IPS-NIHi7 (cell line): ENCODE results near the gene JAG2.
A peak's percentile ranks its signal among the peaks of the same experiment; 100 is the strongest.

Experiments
- DNase-seq: peaks from one replicate; pipeline ENCODE4 v3.0.0; 2012; ENCODE audit warnings: mixed read lengths; ENCODE audit errors: extremely low spot score

JAG2 gene

GRCh38 chr14:105203701-105204100 lies 35.1 kb upstream of the JAG2 start:
- DNase-seq, result no peak

GRCh38 chr14:105203057-105203531 lies 34.5 kb upstream of the JAG2 start:
- DNase-seq, result peak; percentile 90

- DNase-seq, result no peak
These were observed 33.4 kb upstream of the JAG2 start for GRCh38 chr14:105201925-105202513.

GRCh38 chr14:105201156-105201924 lies 32.8 kb upstream of the JAG2 start:
- peak; percentile 65 for DNase-seq

- no peak for DNase-seq
These were observed 32.1 kb upstream of the JAG2 start for GRCh38 chr14:105200641-105201040.

GRCh38 chr14:105200074-105200473 lies 31.5 kb upstream of the JAG2 start:
- no peak for DNase-seq

- no peak for DNase-seq
These were observed 30.5 kb upstream of the JAG2 start for GRCh38 chr14:105199093-105199492.

- no peak for DNase-seq
These were observed 30.0 kb upstream of the JAG2 start for GRCh38 chr14:105198588-105198987.

GRCh38 chr14:105197211-105197641 lies 28.6 kb upstream of the JAG2 start:
- no peak for DNase-seq

- DNase-seq, result peak; percentile 65
These were observed 27.8 kb upstream of the JAG2 start for GRCh38 chr14:105196265-105196960.

GRCh38 chr14:105195522-105196264 lies 27.1 kb upstream of the JAG2 start:
- no peak for DNase-seq

GRCh38 chr14:105195051-105195450 lies 26.5 kb upstream of the JAG2 start:
- DNase-seq, result no peak

- no peak for DNase-seq
These were observed 25.6 kb upstream of the JAG2 start for GRCh38 chr14:105193916-105194782.

GRCh38 chr14:105192866-105193731 lies 24.5 kb upstream of the JAG2 start:
- DNase-seq, result no peak

- DNase-seq, result peak; percentile 65
These were observed 19.5 kb upstream of the JAG2 start for GRCh38 chr14:105187935-105188524.

GRCh38 chr14:105187116-105187515 lies 18.5 kb upstream of the JAG2 start:
- no peak for DNase-seq

- no peak for DNase-seq
These were observed 17.4 kb upstream of the JAG2 start for GRCh38 chr14:105185973-105186372.

GRCh38 chr14:105185001-105185400 lies 16.4 kb upstream of the JAG2 start:
- no peak for DNase-seq

- no peak for DNase-seq
These were observed 15.9 kb upstream of the JAG2 start for GRCh38 chr14:105184461-105184860.
